Endothelial cell of umbilical vein (primary cell): ENCODE measurements around the gene DPYD. TPM values are rescaled to one million over a fixed set of nuclear protein-coding genes. Genes with fewer than 3 reads are reported as not detected.

Source experiments
- BruUV-seq: library from RNA; stranded (reverse); fragments of 400-500 nt; replicated peaks from 2 replicates; lab custom pipeline; 2021; lab: Mats Ljungman, UMichigan
- CTCF ChIA-PET: fragments of 300-600, 350-600 bp; sonication (Branson Sonifier 250); formaldehyde crosslinking; loops from one replicate; lab custom pipeline; 2021; ENCODE audit warnings: antibody characterized with exemption, inconsistent platforms; lab: Charles Lee
- POLR2A ChIA-PET: fragments of 300-600, 350-600 bp; sonication (Branson Sonifier 250); formaldehyde crosslinking; loops from one replicate; lab custom pipeline; 2021; ENCODE audit warnings: antibody characterized with exemption, inconsistent platforms; lab: Charles Lee
- DNase-seq: peaks from one replicate; pipeline ENCODE4 v3.0.0-alpha.2; 2011; ENCODE audit warnings: low read depth, low spot score
- FAIRE-seq: peaks from 2 replicates; lab custom pipeline; 2011; peaks lifted over from hg19 to GRCh38; lab: Jason Lieb, UNC
- H2AFZ ChIP-seq: 2 replicates; pipeline ENCODE4 v1.6.0; 2012; ENCODE audit warnings: low read depth, low read length, control low read depth, inconsistent platforms
- H3K27ac ChIP-seq: 2 replicates; pipeline ENCODE4 v1.5.1; 2011; ENCODE audit warnings: low read depth, mild to moderate bottlenecking, control low read depth, low read length, moderate library complexity; ENCODE audit not compliant: insufficient read depth
- H3K27me3 ChIP-seq, 2 experiments: 2 replicates each; pipeline versions ENCODE4 v1.6.0 to v1.6.1; 2011; ENCODE audit warnings: low read length in 2 of 2, mixed read lengths in 1 of 2; ENCODE audit not compliant: control insufficient read depth in 2 of 2, insufficient read depth in 2 of 2
- H3K36me3 ChIP-seq, 2 experiments: 2 replicates in 1 of 2; 3 replicates in 1 of 2; pipeline ENCODE4 v1.5.1; 2011; ENCODE audit warnings: low read length in 2 of 2, mild to moderate bottlenecking in 1 of 2, moderate library complexity in 1 of 2; ENCODE audit not compliant: control insufficient read depth in 2 of 2, insufficient read depth in 2 of 2; ENCODE audit errors: extremely low read depth in 1 of 2
- H3K4me1 ChIP-seq: 3 replicates; pipeline ENCODE4 v1.5.1; 2011; ENCODE audit warnings: mild to moderate bottlenecking, low read length; ENCODE audit not compliant: control insufficient read depth, insufficient read depth; ENCODE audit errors: extremely low read depth
- H3K4me2 ChIP-seq: 2 replicates; pipeline ENCODE4 v1.6.1; 2011; ENCODE audit warnings: low read length, control low read depth, mixed read lengths; ENCODE audit not compliant: insufficient read depth
- H3K4me3 ChIP-seq, 3 experiments: fragments of 200-600 bp in 1 of 3; sonication (generic), shearing (Covaris generic) in 1 of 3; replicated peaks in 1 of 3; 2 replicates each; pipeline ENCODE4 v1.5.1; 2011 to 2016; ENCODE audit warnings: control low read depth in 3 of 3, low read length in 3 of 3, mild to moderate bottlenecking in 2 of 3, inconsistent platforms in 1 of 3, low read depth in 1 of 3, moderate library complexity in 1 of 3; ENCODE audit not compliant: insufficient read depth in 1 of 3
- H3K79me2 ChIP-seq: 2 replicates; pipeline ENCODE4 v1.6.0; 2012; ENCODE audit warnings: low read length, inconsistent platforms; ENCODE audit not compliant: control insufficient read depth, insufficient read depth
- H3K9ac ChIP-seq: replicated peaks from 2 replicates; pipeline ENCODE3; 2011; ENCODE audit warnings: low read length, control low read depth; ENCODE audit not compliant: insufficient read depth; ENCODE audit errors: extremely low read depth
- H3K9me1 ChIP-seq: replicated peaks from 3 replicates; pipeline ENCODE4 v1.6.0; 2011; ENCODE audit warnings: mild to moderate bottlenecking, low read length; ENCODE audit not compliant: control insufficient read depth, insufficient read depth; ENCODE audit errors: extremely low read depth
- H3K9me3 ChIP-seq: replicated peaks from 2 replicates; pipeline ENCODE4 v1.5.1; 2012; ENCODE audit warnings: low read length, inconsistent platforms; ENCODE audit not compliant: control insufficient read depth, insufficient read depth
- H4K20me1 ChIP-seq: replicated peaks from 2 replicates; pipeline ENCODE3; 2011; ENCODE audit warnings: mild to moderate bottlenecking, low read length; ENCODE audit not compliant: control insufficient read depth, insufficient read depth; ENCODE audit errors: extremely low read depth
- FOS ChIP-seq: IDR thresholded peaks from 2 replicates; pipeline ENCODE4 v1.6.1; 2011; ENCODE audit warnings: mild to moderate bottlenecking, low read length, moderate library complexity, borderline replicate concordance; ENCODE audit not compliant: insufficient read depth
- GATA2 ChIP-seq: IDR thresholded peaks from 2 replicates; pipeline ENCODE4 v1.7.0; 2011; ENCODE audit warnings: low read depth, mild to moderate bottlenecking, moderate library complexity, mixed read lengths, low read length; ENCODE audit not compliant: insufficient read length, insufficient read depth
- JUN ChIP-seq: IDR thresholded peaks from 2 replicates; pipeline ENCODE4 v1.6.1; 2011; ENCODE audit warnings: borderline replicate concordance, low read depth; ENCODE audit not compliant: insufficient read length, insufficient read depth
- MYC ChIP-seq: IDR thresholded peaks from one replicate; pipeline ENCODE4 v1.6.1; 2011; ENCODE audit warnings: mild to moderate bottlenecking, low read depth, low read length
- POLR2A ChIP-seq: IDR thresholded peaks from 2 replicates; pipeline ENCODE4 v1.6.1; 2012; ENCODE audit warnings: low read depth, mild to moderate bottlenecking, control low read depth, low read length
- POLR2AphosphoS5 ChIP-seq: IDR thresholded peaks from 2 replicates; pipeline ENCODE4 v1.6.1; 2012; ENCODE audit warnings: low read depth, mild to moderate bottlenecking, control low read depth, low read length, moderate library complexity; ENCODE audit not compliant: insufficient read depth
- dilution Hi-C: fragments of 300-500 bp; cut with MboI; formaldehyde crosslinking; loops from one replicate; pipeline ENCODE4 v1.15.0; 2019; ENCODE audit warnings: low sequenced_read_pairs; ENCODE audit not compliant: extremely low pct_ligation_motif_present
- intact Hi-C: fragments of 100-400 bp; cut with micrococcal nuclease; formaldehyde crosslinking; loops from one replicate; pipeline ENCODE4 v1.10.0; 2022
- polyA plus RNA-seq, 4 experiments: library from polyadenylated mRNA; depleted of rRNA in 3 of 4; stranded (reverse) in 3 of 4; unstranded in 1 of 4; fragments of >200 nt; gene quantifications; 2 replicates each; pipeline versions ENCODE4 v1.2.1 to v1.2.3, GENCODE V29; 2011 to 2012; ENCODE audit warnings: missing spikeins in 1 of 4
- total RNA-seq: library from RNA; stranded (reverse); gene quantifications from 2 replicates; pipeline ENCODE4 v1.2.3, GENCODE V29; 2021
- TF ChIP-seq, protein P1 (sequence below): IDR thresholded peaks from 2 replicates; pipeline ENCODE4 v1.6.1; 2011; ENCODE audit not compliant: insufficient read depth, insufficient read length
- TF ChIP-seq, protein P2 (sequence below), 2 donors: IDR thresholded peaks; 1 replicate in 1 of 2; 2 replicates in 1 of 2; pipeline ENCODE4 v1.5.1; 2011; ENCODE audit warnings: low read length in 2 of 2, mild to moderate bottlenecking in 2 of 2, moderate library complexity in 2 of 2, control low read depth in 1 of 2, inconsistent platforms in 1 of 2, low read depth in 1 of 2; ENCODE audit not compliant: insufficient read depth in 1 of 2; ENCODE audit errors: extremely low read depth in 1 of 2

Gene DPYD
- total and polyA plus RNA-seq, 2 donors (not counting 3 experiments of a cell fraction or from before 2014, with no cell fraction given), result 4.6 to 15.1 TPM

DNA sequence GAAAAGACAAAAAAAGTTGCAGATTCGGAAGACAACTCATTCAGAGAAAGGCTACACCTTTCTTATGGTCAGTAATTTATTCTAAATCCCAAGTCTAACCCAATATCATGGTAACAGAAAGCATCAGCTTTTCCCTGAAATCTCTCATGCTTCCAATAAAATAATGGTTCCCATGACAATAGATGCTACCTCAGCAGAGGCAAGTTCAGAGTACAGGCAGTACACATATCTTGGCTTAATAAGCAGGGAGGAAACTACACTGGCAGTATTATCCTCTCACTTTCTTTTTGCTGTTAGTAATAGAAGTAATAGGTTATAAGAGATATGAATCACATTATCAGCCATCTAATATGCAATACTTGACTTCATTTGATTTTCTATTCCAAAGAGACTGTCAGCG lies 137.1 kb downstream of the DPYD start:
- no peaks in the 10 kb centered on the region for H3K9me1 ChIP-seq
- H3K79me2 ChIP-seq, result no peaks in the 10 kb centered on the region
- no peak overlapping the region for H2AFZ ChIP-seq
- intact Hi-C loops, result no loop called here
- ChIA-PET POLR2A (no interaction called here), CTCF (no interaction called here)
- H3K9ac ChIP-seq, result no peak overlapping the region
- H3K4me2 ChIP-seq, result no peak overlapping the region
- dilution Hi-C loops, result no loop called here
- H3K27me3 ChIP-seq, result no peaks in the 10 kb centered on the region
- no peaks in the 10 kb centered on the region for H3K36me3 ChIP-seq
- TF ChIP-seq FOS (no peak), POLR2A (no peak), GATA2 (no peak), JUN (no peak), POLR2AphosphoS5 (no peak), MYC (no peak)
- TF ChIP-seq, protein P1, sequence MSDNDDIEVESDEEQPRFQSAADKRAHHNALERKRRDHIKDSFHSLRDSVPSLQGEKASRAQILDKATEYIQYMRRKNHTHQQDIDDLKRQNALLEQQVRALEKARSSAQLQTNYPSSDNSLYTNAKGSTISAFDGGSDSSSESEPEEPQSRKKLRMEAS, result no peak
- TF ChIP-seq, protein P2, sequence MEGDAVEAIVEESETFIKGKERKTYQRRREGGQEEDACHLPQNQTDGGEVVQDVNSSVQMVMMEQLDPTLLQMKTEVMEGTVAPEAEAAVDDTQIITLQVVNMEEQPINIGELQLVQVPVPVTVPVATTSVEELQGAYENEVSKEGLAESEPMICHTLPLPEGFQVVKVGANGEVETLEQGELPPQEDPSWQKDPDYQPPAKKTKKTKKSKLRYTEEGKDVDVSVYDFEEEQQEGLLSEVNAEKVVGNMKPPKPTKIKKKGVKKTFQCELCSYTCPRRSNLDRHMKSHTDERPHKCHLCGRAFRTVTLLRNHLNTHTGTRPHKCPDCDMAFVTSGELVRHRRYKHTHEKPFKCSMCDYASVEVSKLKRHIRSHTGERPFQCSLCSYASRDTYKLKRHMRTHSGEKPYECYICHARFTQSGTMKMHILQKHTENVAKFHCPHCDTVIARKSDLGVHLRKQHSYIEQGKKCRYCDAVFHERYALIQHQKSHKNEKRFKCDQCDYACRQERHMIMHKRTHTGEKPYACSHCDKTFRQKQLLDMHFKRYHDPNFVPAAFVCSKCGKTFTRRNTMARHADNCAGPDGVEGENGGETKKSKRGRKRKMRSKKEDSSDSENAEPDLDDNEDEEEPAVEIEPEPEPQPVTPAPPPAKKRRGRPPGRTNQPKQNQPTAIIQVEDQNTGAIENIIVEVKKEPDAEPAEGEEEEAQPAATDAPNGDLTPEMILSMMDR (IDR thresholded peaks at IDR 0.05; ENCODE audit: extremely low read depth in 1 of 2, insufficient read depth in 1 of 2, low read depth in 1 of 2, low read length in 2 of 2), result no peak
- no peaks in the 10 kb centered on the region for H4K20me1 ChIP-seq
- H3K4me3 ChIP-seq, result no peak overlapping the region
- DNase-seq (no peak), FAIRE-seq (no peak)
- H3K27ac ChIP-seq, result no peak overlapping the region
- no peaks in the 10 kb centered on the region for H3K4me1 ChIP-seq
- H3K9me3 ChIP-seq, result no peaks in the 10 kb centered on the region
- BruUV-seq, result no TSS peak
